Motor neuron (in vitro differentiated cells): Measurements from ENCODE around the gene PLPPR1. TPM values are rescaled to one million over a fixed set of nuclear protein-coding genes. Genes with fewer than 3 reads are reported as not detected.
"Not testable (repeated sequence)": the region's sequence is repeated elsewhere in the genome, so short reads cannot be mapped to it uniquely, and the experiment has no call there.

Experiments
- ATAC-seq, 8 experiments: fragments of 200-7000 bp; cut with Tn5 transposase; replicated peaks in 6 of 8; 2 replicates each; pipeline ENCODE4 v1.8.0; 2021; ENCODE audit warnings: mild to moderate bottlenecking in 8 of 8, moderate library complexity in 8 of 8
- H3K27ac ChIP-seq, 2 donors: fragments of 250-450 bp; sonication (Bioruptor Pico); 2 replicates each; pipeline ENCODE4 v1.9.0; 2021; ENCODE audit warnings: antibody characterized with exemption in 2 of 2, mild to moderate bottlenecking in 2 of 2, moderate library complexity in 1 of 2
- H3K4me1 ChIP-seq, 2 donors: fragments of 250-450 bp; sonication (Bioruptor Pico); replicated peaks in 1 of 2; 2 replicates each; pipeline ENCODE4 v1.6.1; 2021; ENCODE audit warnings: antibody characterized with exemption in 2 of 2, mild to moderate bottlenecking in 2 of 2, moderate library complexity in 1 of 2
- H3K4me3 ChIP-seq, 5 donors: fragments of 250-450 bp; sonication (Bioruptor Pico); 2 replicates each; pipeline ENCODE4 v1.9.0; 2021; ENCODE audit warnings: antibody characterized with exemption in 5 of 5, mild to moderate bottlenecking in 5 of 5, moderate library complexity in 4 of 5
- WGBS, 10 experiments: fragments of 450-650 bp; shearing (Covaris generic); methylation state at CpG; one replicate each; pipeline ENCODE4 v1.0.0; 2022; 5-methylcytosine and 5-hydroxymethylcytosine counted together
- in situ Hi-C, 9 experiments: fragments of 400-800 bp; cut with MboI; loops; one replicate each; pipeline ENCODE4 v1.15.0; 2021; ENCODE audit warnings: low sequenced_read_pairs in 9 of 9, low pct_unique_long_range_greater_than_20kb in 2 of 9; ENCODE audit not compliant: unreplicated experiment in 9 of 9
- total RNA-seq, 8 experiments: library from RNA; unstranded; fragments of 300-600 nt; gene quantifications; 2 replicates each; pipeline versions ENCODE4 v1.2.3 to v1.2.4, GENCODE V29; 2022

PLPPR1 gene
- total RNA-seq, 8 experiments from 2014 or later: 0.17 to 52.3 (median 37.5) TPM; not detected in 1

DNA sequence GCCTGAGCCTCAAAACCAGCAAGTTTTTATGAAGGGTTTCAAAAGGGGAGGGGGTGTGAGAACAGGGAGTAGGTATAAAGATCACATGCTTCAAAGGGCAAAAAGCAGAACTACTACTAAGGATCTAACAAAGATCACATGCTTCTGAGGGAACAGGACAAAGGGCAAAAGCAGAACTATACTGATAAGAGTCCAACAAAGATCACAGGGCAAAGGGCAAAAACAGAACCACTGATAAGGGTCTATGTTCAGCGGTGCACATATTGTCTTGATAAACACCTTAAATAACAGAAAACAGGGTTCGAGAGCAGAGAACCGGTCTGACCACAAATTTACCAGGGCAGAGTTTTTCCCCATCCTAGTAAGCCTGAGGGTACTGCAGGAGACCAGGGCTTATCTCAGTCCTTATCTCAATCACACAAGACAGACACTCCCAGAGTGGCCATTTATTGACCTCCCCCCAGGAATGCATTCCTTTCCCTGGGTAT, 298.9 kb downstream of the PLPPR1 start:
- ATAC-seq, in situ Hi-C loops, H3K4me3 ChIP-seq, H3K4me1 ChIP-seq, H3K27ac ChIP-seq: not testable (repeated sequence)
- WGBS, 10 experiments: 30 to 100% (median 97%) methylated on average over 1 to 3 of the region's 3 CpGs; no CpG with 5 or more reads in 4 of the 10 experiments

DNA sequence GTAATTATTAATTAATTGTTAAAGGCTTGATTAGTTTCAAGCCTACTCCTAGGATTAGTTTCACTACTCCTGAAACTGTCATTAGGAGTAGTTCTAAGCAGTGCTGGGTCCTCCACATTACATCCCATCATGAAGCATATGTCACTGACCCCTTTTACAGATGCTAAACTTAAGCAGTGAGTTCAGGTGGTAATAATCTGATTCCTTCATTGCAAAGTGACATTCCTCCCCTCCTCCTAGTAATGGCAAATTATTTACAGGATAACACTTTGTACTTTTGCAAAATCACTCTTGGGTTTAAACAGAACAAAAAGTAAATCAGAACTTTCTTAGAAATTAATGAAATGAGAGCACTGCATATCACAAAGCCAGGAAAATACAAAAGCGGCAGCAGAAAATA, 303.8 kb downstream of the PLPPR1 start:
- in situ Hi-C loops: no loop called here
- WGBS, 10 experiments: 76 to 100% (median 94%) methylated on average over 1 of the region's 1 CpG; no CpG with 5 or more reads in 1 of the 10 experiments
- Histone ChIP-seq H3K27ac (no peak overlapping the region), H3K4me1 (no peaks in the 10 kb centered on the region), H3K4me3 (no peak overlapping the region)
- no peak for ATAC-seq

DNA sequence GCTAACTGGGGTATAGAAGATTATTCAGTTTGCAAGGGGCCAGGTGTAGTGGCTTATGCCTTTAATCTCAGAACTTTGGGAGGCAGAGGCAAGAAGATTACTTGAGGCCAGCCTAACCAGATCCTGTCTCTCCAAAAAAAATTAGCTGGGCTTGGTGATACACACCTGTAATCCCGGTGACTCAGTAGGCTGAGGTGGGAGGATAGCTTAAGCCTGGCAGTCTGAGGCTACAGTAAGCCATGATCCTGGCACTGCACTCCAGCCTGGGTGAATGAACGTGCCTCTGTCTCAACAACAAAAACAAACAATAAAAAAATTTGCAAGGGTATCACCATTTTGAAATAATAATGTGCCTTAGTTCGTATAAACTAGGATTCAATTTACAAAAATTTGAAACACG, 305.0 kb downstream of the PLPPR1 start:
- in situ Hi-C loops: no loop called here
- WGBS, 10 experiments: 17 to 100% (median 80%) methylated on average over 1 to 4 of the region's 4 CpGs; no CpG with 5 or more reads in 1 of the 10 experiments
- Histone ChIP-seq H3K27ac (no peak overlapping the region), H3K4me3 (no peak overlapping the region), H3K4me1 (no peaks in the 10 kb centered on the region)
- no peak for ATAC-seq

DNA sequence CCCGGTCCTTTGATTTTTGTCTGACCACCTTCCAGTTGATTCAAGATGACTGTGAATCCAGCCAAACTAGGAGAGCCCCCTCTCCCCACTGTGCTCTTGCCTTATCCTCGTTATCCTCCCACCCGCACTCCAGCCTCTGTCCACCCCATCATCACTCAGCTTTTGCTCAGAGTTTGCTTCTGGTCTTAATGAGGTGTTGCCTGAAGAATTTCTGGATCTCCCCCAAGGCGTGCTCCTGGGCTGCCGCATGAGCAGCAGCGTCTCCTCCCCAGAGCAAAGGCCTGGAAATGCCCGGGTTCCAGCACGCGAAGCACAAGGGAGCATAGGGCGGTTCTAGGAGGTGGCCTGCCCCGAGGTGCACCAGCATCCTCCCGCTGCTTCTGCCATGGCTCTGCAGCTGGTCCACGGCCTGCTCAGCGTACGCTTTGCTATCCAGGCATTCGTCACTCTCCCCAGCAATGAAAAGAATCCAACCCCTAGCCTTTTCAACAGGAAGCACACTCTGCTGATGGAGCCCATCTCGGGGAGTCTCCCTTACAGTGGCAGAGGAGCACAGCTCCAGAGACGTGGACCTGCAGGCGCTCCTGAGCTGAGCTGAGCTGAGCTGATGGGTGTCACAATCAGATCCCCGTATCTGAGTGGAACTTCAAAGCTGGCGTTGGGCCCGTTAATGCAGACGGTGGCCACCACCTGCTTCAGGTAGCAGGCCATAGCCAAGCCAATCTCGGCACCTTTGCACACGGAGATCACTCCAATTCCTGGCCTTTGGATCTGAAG, 305.6 kb downstream of the PLPPR1 start:
- H3K27ac ChIP-seq: no peak overlapping the region
- WGBS, 10 experiments: 35 to 100% (median 89%) methylated on average over 2 to 9 of the region's 25 CpGs; no CpG with 5 or more reads in 2 of the 10 experiments
- no peak overlapping the region for H3K4me3 ChIP-seq
- no peak for ATAC-seq
- in situ Hi-C loops: no loop called here
- H3K4me1 ChIP-seq: no peaks in the 10 kb centered on the region

DNA sequence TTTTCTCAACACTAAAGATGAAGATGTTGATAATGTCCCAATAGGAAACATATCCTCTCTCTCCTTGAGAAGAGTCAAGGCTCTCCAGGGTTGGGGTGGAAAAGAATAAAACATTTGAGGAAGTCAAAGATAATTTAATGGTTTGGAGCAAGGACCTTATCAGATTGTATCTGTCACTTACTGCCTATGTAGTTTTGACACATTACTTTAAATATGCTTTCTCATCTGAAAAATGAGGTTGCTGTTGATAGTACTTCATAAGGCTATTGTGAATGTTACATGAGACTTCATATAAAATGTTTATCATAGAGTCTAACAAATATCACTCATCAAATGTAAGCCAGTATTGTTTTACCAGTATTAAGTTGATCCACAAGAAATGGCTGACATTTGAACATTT, 307.6 kb downstream of the PLPPR1 start:
- no peak overlapping the region for H3K27ac ChIP-seq
- in situ Hi-C loops: no loop called here
- H3K4me1 ChIP-seq: no peaks in the 10 kb centered on the region
- no peak for ATAC-seq
- H3K4me3 ChIP-seq: no peak overlapping the region

DNA sequence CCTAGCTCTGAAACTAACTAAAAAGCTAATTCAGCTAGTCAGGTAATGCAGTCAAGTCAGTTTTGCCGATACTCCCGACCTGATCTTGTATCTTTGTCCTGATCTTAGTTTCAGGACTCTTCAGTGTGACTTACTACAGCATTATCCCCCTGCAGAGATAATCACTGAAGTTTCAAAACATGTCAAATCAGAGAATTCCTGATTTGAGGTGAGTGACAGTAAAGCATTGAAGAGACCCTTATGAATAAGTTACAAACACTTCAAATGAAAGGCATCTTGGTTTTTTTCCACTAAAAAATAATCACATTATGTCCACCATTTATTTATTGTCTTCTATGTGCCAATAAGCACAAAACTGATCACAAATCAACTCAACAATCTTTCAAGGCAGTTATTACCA, 308.7 kb downstream of the PLPPR1 start:
- in situ Hi-C loops: no loop called here
- 10 to 100% (median 79%) methylated on average over 1 to 2 of the region's 2 CpGs; no CpG with 5 or more reads in 3 of the 10 experiments for WGBS, 10 experiments

DNA sequence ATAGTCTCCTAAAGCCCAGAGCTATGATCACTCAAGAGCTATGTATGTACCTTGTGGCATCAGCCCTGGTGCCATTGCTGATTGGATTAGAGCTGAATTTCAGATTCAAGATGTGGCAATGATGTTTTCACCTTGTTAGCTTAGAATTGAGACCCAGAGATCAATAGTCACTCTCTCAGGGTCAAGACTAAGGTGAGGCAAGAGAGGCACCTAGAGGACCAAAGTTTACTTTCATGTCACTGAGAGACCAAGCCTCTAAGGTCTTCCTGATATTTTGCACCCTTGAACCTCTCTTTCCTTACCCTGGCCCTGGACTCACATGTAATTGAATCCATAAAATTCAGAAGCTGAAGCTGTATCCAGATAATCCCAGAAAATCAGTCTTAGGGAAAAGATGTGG, 313.4 kb downstream of the PLPPR1 start:
- H3K4me1 ChIP-seq: no peaks in the 10 kb centered on the region
- no peak for ATAC-seq
- H3K27ac ChIP-seq: no peak overlapping the region
- H3K4me3 ChIP-seq: no peak overlapping the region
- in situ Hi-C loops: no loop called here

More for the DNA sequence above, 308.7 kb downstream of the PLPPR1 start:
- Histone ChIP-seq H3K27ac (no peak overlapping the region), H3K4me3 (no peak overlapping the region), H3K4me1 (no peaks in the 10 kb centered on the region)
- ATAC-seq: no peak

DNA sequence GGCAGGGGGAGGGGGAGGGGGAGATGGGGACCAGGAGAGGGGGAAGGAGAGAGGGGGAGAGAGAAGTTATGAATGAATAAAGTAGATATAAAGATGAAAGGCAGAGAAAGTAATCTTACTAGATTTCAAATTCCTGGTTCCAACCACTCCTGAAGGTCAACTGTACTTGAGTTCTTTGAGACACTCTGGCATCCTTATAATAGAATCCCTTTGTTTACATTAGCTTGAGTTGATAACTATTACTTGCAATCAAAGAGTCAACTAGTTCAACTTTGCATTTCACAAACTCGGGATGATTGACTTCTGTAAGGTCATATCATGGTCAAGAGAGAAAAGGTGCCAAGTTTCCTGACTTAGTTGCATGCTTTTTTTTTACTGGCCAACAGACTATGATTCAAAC, 314.1 kb downstream of the PLPPR1 start:
- Histone ChIP-seq H3K4me3 (no peak overlapping the region), H3K4me1 (no peaks in the 10 kb centered on the region), H3K27ac (no peak overlapping the region)
- 0 to 89% (median 38%) methylated on average over 1 of the region's 1 CpG; no CpG with 5 or more reads in 4 of the 10 experiments for WGBS, 10 experiments
- no peak for ATAC-seq
- in situ Hi-C loops: no loop called here

DNA sequence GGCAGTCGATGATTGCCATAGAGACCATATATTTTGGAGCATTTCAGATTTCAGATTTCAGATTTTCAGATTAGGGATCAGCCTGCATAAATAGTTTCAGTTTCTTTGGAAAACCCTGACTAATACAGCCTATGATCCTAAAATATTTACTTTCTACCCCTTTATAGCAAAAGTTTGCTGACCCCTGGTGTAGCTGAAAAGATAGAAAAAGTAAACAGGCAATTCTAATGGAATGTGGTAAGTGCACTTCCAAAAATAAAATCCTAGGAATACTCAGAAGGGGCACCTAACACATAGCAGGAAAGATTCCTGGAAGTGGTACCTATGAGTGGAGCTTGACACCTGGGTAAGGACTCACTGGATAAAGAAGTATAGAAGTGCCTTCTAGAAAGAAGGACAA, 321.8 kb downstream of the PLPPR1 start:
- 56 to 89% (median 73%) methylated on average over 1 of the region's 1 CpG; no CpG with 5 or more reads in 4 of the 10 experiments for whole genome bisulfite sequencing, 10 experiments

DNA sequence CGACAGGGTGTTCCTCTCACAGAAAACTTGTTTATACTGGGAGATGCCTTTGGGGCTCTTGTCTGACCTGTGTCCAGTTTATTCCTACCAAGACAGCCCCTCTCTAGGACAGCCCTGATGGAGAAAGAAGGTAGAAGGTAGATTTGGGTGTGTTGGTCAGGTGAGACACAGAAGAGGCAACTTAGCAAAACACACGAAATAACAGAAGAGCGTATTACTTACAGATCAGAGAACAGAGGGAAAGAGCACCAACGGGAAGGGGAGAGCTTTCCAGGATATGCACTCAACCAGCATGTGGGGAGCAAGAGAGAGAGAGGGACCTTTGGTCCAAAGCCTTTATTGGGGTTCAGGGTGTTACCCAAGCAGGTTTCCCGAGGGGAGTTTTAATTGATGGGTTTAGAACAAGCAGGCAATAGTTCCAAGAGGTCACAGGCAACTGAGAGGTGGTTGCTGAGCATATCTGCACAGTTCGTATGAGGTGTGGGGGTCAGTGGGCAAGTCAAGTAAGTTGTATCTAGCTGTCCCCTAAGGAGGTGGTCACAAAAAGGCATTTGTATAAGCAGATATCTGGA, 324.5 kb downstream of the PLPPR1 start:
- Histone ChIP-seq H3K27ac (no peak overlapping the region), H3K4me3 (no peak overlapping the region), H3K4me1 (no peaks in the 10 kb centered on the region)
- no peak for ATAC-seq
- WGBS, 10 experiments: 8 to 100% (median 62%) methylated on average over 1 to 6 of the region's 6 CpGs; no CpG with 5 or more reads in 3 of the 10 experiments
- in situ Hi-C loops: no loop called here

More for the DNA sequence above, 321.8 kb downstream of the PLPPR1 start:
- no peak for ATAC-seq
- Histone ChIP-seq H3K4me3 (no peak overlapping the region), H3K4me1 (no peaks in the 10 kb centered on the region), H3K27ac (no peak overlapping the region)
- in situ Hi-C loops: no loop called here

DNA sequence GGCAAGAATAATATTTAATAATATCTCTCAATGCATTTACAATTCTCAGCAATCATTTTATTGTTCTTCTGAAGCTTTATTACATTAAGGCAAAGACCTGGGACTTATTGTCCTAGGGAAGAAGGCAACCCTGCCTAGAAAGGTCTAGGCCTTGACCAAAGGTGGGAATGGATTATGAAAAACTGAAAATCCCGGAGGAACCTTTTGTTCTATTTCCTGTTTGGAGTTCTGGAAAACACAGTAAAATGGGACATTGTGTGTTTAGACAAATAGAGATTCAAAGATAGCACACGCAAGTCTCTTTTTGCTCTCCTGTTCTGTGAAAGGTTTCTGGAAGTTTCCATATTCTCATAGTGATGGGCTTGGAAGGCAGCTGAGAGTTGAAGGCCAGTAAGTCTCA, 325.2 kb downstream of the PLPPR1 start:
- 19 to 100% (median 94%) methylated on average over 1 to 2 of the region's 2 CpGs for WGBS, 10 experiments

DNA sequence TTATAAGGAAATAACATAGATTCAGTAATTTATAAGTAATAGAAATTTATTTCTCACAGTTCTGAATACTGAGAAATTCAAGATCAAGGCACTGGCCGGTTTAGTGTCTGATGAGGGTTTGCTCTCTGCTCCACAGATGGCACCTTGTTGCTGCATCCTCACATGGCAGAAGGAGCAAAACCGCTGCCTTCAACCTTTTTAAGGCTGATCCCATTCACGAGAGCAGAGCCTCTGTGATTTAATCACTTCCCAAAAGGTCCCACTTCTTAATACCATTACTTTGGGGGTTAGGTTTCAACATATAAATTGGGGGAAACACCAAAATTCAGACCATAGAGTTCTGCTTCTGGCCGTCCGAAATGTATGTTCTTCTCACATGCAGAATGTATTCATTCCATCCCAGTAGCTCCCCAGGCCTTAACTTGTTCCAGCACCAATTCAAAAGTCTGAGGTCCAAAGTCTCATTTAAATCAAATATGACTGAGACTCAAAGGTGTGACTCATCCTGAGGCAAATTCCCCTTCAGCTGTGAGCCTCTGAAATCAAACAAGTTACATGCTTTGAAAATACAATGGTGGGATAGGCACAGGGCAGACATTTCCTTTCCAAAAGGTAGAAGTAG, 325.7 kb downstream of the PLPPR1 start:
- 46 to 92% (median 73%) methylated on average over 1 to 5 of the region's 5 CpGs; no CpG with 5 or more reads in 2 of the 10 experiments for WGBS, 10 experiments

More for the DNA sequence above, 325.2 kb downstream of the PLPPR1 start:
- Histone ChIP-seq H3K4me1 (no peaks in the 10 kb centered on the region), H3K27ac (no peak overlapping the region), H3K4me3 (no peak overlapping the region)
- no peak for ATAC-seq
- in situ Hi-C loops: no loop called here

More for the DNA sequence above, 325.7 kb downstream of the PLPPR1 start:
- in situ Hi-C loops: no loop called here
- no peak for ATAC-seq
- H3K4me1 ChIP-seq: no peaks in the 10 kb centered on the region
- H3K27ac ChIP-seq: no peak overlapping the region
- H3K4me3 ChIP-seq: no peak overlapping the region
